ENCODE measurements around the gene IQSEC2.
A peak's percentile ranks its signal among the peaks of the same experiment; 100 is the strongest.

Gene IQSEC2

GRCh38 chrX:53244610-53245009 lies 36.8 kb downstream of the IQSEC2 start:
- DNase-seq (ENCODE audit: low spot score) = no peak

GRCh38 chrX:53242310-53242709 lies 39.1 kb downstream of the IQSEC2 start:
- DNase-seq (ENCODE audit: low spot score) = no peak

- DNase-seq (ENCODE audit: low spot score) = no peak
Observed at GRCh38 chrX:53241558-53241957, 39.8 kb downstream of the IQSEC2 start.

GRCh38 chrX:53239474-53239873 lies 41.9 kb downstream of the IQSEC2 start:
- DNase-seq (ENCODE audit: low spot score) = no peak

DNA sequence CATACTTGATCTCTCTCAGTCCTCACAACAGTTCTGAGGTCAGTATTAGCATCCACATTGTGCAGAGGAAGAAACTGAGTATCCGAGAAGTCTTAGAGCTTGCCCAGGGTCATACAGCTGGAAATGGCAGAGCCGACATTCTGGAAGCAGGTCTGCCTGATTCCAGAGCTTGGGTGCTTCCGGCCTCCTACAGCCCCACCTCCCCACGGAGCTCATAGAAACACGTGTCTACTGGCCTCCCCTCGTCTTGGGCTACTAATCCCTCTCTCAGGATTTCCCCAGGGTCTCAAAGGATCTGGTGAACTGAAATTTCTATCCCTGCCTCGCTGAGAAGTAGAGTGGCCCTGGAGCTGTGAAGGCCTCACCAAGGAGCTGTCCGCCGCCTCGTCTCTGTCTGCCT lies 44.3 kb downstream of the IQSEC2 start:
- no peak for DNase-seq (ENCODE audit: low spot score)

DNA sequence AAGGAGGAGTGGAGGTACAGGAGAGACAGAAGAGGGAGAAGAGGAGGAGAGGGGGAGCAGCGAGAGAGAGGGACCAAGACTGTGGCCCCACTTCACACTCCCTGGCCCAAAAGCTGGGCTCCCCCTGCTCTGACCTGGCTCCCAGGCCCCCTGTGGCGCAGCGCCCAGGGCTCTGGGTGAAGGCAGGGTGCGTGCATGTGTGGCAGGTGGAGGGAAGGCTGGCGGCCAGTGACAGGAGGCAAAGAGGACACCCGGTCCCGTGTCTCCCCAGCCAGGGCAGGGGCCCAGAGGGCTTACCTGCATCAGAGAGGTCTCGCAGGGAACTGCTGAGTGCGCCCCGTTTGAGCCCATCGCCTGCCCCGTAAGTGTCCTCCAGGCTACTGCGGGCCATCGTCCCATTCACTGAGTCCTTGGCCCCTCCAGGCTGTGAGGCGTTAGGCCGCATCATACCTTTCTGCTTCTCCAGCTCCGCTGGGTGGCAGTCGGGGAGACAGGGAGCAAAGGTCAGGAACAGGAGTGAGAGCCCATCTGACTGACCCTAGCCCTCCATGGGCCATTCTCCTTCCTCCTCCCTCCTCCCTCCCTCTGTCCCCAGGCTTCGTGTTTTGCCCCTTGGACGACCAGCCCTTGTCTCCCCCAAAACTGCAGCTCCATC lies 45.2 kb downstream of the IQSEC2 start:
- no peak for DNase-seq (ENCODE audit: low spot score)

- DNase-seq (ENCODE audit: low spot score) = no peak
Observed at GRCh38 chrX:53235566-53235965, 45.8 kb downstream of the IQSEC2 start.

DNA sequence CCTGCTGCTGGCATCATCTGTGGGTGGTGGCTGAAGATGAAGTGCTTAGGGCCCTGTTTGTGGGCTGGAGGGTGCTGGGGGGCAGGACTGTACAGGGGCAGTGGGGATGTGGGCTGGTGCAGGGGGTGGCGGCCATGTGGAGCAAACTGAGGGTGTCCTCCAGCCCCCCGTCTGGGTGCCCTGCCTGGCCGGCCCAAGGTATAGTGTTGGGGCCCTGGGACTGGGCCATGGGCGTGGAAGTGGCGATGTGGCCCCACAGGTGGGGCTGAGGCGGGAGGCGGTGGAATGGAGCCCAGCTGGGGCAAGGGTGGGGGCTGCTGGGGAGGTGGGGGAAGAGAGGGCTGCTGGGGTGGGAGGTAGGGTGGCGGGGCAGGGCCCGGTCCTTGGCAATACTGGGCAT lies 46.9 kb downstream of the IQSEC2 start:
- no peak for DNase-seq (ENCODE audit: low spot score)

DNA sequence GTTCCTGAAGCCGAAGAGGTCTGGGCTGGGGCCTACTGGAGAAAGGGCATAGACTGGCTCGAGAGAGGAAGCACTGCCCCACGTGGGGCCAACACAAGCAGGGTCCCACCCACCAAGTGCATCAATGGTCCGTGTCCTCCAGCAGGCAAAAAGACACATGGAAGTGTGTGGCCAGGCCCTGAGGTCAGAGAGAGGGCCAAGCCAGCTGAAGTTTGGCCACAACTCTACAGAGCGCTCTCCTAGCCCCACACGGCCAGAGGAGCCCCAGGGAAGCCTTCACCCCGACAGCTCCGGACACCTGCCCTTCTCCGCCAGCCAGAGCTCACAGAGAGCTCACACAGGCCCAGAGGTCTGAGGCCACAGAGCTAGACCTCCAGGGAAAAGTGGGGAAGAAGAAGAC lies 47.8 kb downstream of the IQSEC2 start:
- DNase-seq (ENCODE audit: low spot score) = no peak

GRCh38 chrX:53230116-53230515 lies 51.3 kb downstream of the IQSEC2 start:
- DNase-seq (ENCODE audit: low spot score) = no peak

- DNase-seq (ENCODE audit: low spot score) = no peak
Observed at GRCh38 chrX:53227224-53227765, 54.1 kb downstream of the IQSEC2 start.

- peak; percentile 93 for DNase-seq (ENCODE audit: low spot score)
Observed at GRCh38 chrX:53224860-53225797, 56.3 kb downstream of the IQSEC2 start, which contains the start of gene KDM5C. KDM5C (minus strand) TSS chrX:53225207; CDS start chrX:53224889, 318 bp downstream.

GRCh38 chrX:53223955-53224859 lies 57.2 kb downstream of the IQSEC2 start:
- DNase-seq (ENCODE audit: low spot score) = peak; percentile 36

GRCh38 chrX:53223068-53223693 lies 58.2 kb downstream of the IQSEC2 start:
- DNase-seq (ENCODE audit: low spot score) = no peak

All from COLO829 (cell line).